Body of pancreas (tissue), 4 donors: ENCODE measurements around the gene MRGPRX3.

Source experiments
- CTCF ChIP-seq, 7 experiments: fragments of 450-650 bp in 4 of 7; fragments of 200-600 bp in 3 of 7; sonication (generic) in 3 of 7; IDR thresholded peaks; one replicate each; pipeline ENCODE4 v1.5.1; 2016 to 2019; ENCODE audit warnings: antibody characterized with exemption in 7 of 7
- POLR2A ChIP-seq, 3 donors: fragments of 450-650 bp; IDR thresholded peaks; one replicate each; pipeline ENCODE4 v1.6.1; 2016; ENCODE audit warnings: antibody characterized with exemption in 3 of 3, mild to moderate bottlenecking in 2 of 3

DNA sequence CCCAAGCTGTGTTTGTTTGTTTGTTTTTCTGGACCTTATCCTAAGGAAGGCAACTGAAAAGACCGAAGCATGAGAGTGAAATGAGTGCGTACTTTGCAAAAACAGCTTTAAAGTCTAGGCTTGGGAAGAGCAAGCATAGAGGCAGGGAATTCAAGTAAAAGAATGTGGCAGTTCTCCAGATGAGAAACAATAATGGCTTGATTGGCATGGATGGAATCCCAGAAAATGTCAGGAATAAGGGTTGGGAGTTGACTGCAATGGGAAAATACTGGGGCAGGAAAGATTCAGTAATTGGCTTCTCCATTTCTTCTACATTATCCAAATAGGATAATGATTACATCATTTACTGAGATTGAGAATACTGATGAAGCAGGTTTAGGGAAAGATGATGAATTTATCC lies 44.0 kb upstream of the MRGPRX3 start:
- TF ChIP-seq CTCF (IDR thresholded peaks at IDR 0.05): no peak
- no peak for TF ChIP-seq POLR2A (IDR thresholded peaks at IDR 0.05)
